22Rv1 (cell line): ENCODE results near the gene OR2T2.
"Not testable (repeated sequence)": the region's sequence is repeated elsewhere in the genome, so short reads cannot be mapped to it uniquely, and the experiment has no call there.

Source experiments
- H3K27ac ChIP-seq: fragments of 450-650 bp; 2 replicates; pipeline ENCODE4 v1.5.1; 2017
- CTCF ChIP-seq: fragments of 450-650 bp; IDR thresholded peaks from 2 replicates; pipeline ENCODE4 v1.5.1; 2017; ENCODE audit warnings: mild to moderate bottlenecking
- ZFX ChIP-seq: fragments of 450-650 bp; IDR thresholded peaks from 2 replicates; pipeline ENCODE4 v1.6.1; 2017; ENCODE audit warnings: antibody characterized with exemption, borderline replicate concordance

The OR2T2 gene

GRCh38 chr1:248434913-248435312 is 10.5 kb upstream of the OR2T2 start:
- H3K27ac ChIP-seq = not testable (repeated sequence)

DNA sequence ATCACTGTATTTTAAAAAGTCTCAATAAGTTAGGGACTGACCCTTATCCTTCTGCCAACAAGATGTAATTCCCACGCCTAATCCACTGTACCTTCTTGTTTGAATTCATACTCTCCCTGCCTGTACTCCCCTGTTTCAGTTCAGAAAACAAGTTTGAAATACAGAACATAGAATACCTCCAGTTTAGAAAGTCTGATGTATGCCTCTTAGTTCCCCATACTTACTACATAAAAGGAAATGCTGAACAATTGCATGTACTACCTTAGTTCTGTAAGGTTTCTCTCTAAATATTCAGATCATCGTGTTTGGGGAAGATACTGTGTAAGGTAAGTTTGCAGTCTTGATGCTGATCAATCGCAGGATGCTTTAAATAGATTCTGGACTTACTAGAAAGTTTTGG is 9.1 kb upstream of the OR2T2 start:
- H3K27ac ChIP-seq = not testable (repeated sequence)

GRCh38 chr1:248438668-248439067 is 6.8 kb upstream of the OR2T2 start:
- not testable (repeated sequence) for H3K27ac ChIP-seq

DNA sequence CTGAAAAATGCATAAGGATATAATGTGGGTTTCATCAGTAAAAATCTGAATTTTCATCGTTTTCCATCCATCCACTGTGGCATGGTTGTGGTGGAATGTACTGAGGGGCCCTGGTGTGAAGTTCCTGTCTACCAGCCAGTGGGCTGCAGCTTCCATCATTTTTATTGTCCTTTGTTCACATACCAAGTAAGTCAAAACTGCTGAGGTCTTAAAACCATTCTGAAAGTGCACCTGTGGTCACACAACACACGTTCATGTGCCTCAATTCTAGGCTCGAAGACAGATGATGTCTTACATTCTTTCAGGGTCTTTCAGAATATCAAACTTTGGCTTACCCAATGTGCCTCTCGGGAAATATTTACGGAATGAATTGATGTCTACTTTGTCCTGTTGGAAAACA is 6.2 kb upstream of the OR2T2 start:
- not testable (repeated sequence) for H3K27ac ChIP-seq

DNA sequence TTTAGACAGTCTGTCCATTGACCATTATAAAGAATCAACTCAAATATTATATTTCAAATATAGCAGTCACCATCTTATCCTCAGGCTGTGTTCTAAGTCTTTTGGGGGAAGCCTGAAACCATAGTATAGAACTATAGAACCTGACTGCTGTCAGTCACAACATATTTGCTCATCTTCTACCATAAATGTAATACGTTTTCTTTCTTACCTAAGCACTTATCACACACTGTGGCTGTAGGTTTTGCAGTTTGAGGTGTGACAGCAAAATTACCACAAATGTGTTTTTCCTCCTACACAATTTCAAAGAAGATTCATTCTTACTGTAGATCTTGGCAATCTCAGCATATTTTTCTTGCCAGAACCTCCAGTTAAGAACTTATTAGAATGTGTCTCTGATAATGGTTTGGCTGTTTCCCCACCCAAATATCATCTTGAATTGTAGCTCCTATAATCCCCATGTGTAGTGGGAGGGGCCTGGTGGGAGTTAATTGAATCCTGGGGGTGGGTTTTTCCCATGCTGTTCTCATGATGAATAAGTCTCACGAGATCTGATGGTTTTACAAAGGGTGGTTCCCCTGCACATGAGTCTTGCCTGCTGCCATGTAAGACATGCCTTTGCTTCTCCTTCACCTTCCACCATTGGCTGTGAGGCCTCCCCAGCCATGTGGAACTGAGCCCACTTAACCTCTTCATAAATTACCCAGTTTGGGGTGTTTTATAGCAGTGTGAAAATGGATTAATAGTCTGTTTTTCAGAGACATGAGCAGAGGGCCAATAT is 2.7 kb upstream of the OR2T2 start:
- not testable (repeated sequence) for H3K27ac ChIP-seq

DNA sequence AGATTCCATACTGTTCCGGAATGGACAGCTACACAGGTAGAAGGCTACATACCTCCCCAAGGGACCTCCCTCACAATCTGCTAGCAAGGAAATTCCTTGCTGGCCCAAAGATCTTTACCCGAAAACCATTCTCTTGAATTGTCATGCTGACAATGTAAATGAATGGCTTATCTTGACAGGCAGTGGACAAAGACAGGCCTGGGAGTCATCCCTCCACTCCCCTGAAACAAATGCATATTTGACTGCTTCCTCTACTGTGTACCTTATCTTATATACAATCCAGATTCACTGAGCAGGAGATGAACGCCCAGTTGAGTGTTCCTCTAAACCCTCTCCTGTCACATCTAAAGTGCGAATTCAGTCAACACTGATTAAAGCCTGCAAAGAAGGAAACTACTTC is 834 bp upstream of the OR2T2 start:
- H3K27ac ChIP-seq = not testable (repeated sequence)

GRCh38 chr1:248448409-248449074 is 3.1 kb downstream of the OR2T2 start:
- H3K27ac ChIP-seq = not testable (repeated sequence)

GRCh38 chr1:248449821-248450465 is 4.5 kb downstream of the OR2T2 start:
- not testable (repeated sequence) for H3K27ac ChIP-seq

DNA sequence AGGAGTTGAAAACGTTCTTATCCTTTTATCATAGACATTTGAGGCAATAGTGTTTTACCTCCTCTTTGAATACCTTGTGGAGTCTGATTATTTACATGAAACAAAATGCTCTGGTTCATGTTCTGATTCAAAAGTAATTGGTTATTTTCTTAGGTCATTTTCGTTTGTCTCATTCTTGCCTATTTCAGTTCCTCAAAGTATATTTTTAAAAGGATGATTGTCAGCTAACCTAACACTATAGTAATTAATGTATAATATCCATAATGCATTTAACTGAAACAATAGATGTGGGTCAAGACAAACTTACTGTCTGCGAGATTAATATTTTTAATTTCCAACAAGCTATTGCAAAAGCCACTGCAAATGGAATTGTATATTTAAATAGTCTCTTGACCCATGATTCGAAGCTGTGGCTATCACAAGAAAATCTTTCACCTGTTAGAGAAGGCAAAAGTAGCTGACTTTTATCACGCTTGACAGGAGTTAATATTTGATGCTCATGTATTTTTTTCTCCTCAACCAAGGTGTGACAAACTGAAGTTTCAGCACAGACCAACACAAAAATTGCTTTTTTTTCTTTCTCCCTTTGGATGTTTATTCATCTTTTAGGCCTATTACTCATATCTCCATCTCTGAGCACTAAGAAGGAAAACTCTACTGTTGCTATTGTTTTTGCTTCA is 5.2 kb downstream of the OR2T2 start:
- H3K27ac ChIP-seq = not testable (repeated sequence)

GRCh38 chr1:248453619-248454018 is 8.2 kb downstream of the OR2T2 start:
- not testable (repeated sequence) for H3K27ac ChIP-seq

- H3K27ac ChIP-seq = not testable (repeated sequence)
Measured at GRCh38 chr1:248455045-248455444, 9.6 kb downstream of the OR2T2 start.

- H3K27ac ChIP-seq = not testable (repeated sequence)
Measured at GRCh38 chr1:248456635-248457034, 11.2 kb downstream of the OR2T2 start.

DNA sequence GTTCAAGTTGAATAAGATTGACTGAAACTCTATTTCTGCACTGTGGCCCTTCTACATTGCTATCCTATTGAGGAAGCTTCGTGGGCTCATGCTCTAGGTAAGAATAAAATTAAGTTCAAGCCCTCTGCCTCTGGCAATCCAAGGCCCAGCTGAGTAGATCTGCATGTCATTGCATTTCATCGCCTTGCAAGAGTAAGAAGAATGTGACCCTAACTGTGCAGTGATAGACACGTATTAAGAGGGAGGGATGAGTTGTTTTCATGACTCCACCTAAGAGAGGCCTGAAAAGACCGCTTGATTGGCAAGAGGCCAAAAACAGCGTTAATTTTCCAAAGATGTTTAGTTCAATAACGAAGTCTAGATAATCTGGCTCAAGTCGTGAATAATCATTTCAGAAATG is 13.7 kb downstream of the OR2T2 start:
- not testable (repeated sequence) for H3K27ac ChIP-seq

DNA sequence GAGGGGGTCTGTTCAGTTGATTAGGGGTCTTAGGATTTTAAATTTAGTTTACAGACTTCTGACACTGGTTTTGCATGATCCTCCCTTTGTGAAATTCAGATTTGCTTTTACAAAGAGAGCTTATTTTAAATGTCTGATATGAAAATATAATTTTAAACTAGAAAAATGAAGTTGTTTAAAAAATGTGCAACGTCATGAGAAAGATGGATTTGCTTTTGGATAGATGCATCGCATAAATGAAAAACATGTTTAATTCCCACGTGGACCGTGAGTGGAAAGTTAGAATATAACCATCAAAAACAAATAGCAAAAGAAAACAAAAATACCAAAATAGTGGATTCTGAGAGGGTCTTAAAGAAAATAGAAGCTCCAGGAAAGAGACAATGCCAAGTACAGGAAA is 25.7 kb downstream of the OR2T2 start:
- H3K27ac ChIP-seq = no peak overlapping the region
- TF ChIP-seq CTCF (no peak), ZFX (no peak)

- not testable (repeated sequence) for H3K27ac ChIP-seq
Measured at GRCh38 chr1:248472111-248472510, 26.7 kb downstream of the OR2T2 start.

GRCh38 chr1:248473051-248473450 is 27.6 kb downstream of the OR2T2 start, which contains the start of gene OR2T3:
Gene OR2T3, plus strand, starts transcription at chr1:248473351. Its CDS starts 0 bp downstream, at chr1:248473351.
- not testable (repeated sequence) for H3K27ac ChIP-seq

DNA sequence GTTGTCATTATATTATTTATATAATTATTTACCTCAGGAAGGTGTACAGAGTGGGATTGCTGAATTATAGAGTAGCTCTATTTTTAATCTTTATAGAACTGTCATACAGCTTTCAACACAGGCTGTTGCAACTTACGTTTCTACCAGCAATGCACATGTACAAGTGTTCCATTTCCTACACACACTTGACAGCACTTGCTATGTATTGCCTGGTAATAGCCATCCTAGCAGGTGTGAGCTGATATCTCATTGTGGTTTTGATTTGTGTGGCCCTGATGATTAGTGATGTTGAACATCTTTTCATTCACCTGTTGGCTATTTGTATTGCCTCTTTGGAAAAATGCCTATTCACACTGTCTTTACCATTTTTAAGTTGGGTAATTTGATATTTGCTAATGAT is 30.2 kb downstream of the OR2T2 start:
- H3K27ac ChIP-seq = not testable (repeated sequence)

- not testable (repeated sequence) for H3K27ac ChIP-seq
Measured at GRCh38 chr1:248481686-248482579, 36.5 kb downstream of the OR2T2 start.

GRCh38 chr1:248488289-248488688 is 42.9 kb downstream of the OR2T2 start, which contains the start of gene OR2T5:
Gene OR2T5, plus strand, starts transcription at chr1:248488589. Its CDS starts 0 bp downstream, at chr1:248488589.
- not testable (repeated sequence) for H3K27ac ChIP-seq
